Measurements from ENCODE around the gene HSD17B10. TPM values are rescaled to one million over a fixed set of nuclear protein-coding genes. Genes with fewer than 3 reads are reported as not detected.

The HSD17B10 gene
- total and polyA plus RNA-seq, 2 of the 13 experiments (the other 11 are each of a cell fraction or from before 2014, with no cell fraction given): 68.7 to 84.7 TPM

DNA sequence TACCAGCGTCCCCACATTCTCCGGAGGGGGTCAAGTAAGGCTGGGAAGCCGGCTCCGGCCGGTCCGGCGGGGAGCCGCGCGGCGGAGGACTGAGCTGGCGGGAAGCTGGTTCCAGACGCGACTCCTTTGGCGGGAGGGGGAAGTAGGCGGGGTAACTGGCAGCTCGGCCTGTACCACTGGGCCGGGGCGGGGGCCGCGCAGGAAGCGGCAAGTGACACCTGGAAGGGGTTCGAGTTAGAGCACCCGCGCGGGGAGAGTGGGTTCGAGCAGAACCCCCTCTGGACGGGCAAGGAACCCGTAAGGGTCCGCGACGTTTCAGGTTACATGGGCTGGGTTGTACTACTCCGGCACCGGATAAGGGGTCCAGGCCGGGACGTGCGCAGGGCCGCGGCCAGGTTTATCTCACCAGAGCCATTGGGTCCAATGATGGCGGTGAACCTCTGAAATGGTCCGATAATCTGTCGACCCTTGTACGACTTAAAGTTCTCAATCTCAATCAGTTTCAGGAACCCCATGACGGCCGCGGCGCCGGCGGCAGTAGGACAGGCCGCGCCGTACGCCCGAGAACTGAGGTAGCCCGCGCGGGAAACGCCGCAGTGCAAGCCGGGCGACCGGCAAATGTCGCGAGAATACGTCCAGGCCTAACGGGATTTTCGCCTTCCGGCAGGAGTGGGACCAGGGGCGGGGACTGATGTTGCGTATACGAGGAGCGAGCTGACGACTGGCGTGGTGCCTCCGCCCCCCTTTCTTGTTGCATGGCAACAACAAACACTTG, 11.9 kb downstream of the HSD17B10 start, which contains the start of gene SMC1A (continued):
- TF ChIP-seq, protein P1, sequence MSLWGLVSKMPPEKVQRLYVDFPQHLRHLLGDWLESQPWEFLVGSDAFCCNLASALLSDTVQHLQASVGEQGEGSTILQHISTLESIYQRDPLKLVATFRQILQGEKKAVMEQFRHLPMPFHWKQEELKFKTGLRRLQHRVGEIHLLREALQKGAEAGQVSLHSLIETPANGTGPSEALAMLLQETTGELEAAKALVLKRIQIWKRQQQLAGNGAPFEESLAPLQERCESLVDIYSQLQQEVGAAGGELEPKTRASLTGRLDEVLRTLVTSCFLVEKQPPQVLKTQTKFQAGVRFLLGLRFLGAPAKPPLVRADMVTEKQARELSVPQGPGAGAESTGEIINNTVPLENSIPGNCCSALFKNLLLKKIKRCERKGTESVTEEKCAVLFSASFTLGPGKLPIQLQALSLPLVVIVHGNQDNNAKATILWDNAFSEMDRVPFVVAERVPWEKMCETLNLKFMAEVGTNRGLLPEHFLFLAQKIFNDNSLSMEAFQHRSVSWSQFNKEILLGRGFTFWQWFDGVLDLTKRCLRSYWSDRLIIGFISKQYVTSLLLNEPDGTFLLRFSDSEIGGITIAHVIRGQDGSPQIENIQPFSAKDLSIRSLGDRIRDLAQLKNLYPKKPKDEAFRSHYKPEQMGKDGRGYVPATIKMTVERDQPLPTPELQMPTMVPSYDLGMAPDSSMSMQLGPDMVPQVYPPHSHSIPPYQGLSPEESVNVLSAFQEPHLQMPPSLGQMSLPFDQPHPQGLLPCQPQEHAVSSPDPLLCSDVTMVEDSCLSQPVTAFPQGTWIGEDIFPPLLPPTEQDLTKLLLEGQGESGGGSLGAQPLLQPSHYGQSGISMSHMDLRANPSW (CRISPR knock-in tag; IDR thresholded peaks at IDR 0.05; ENCODE audit: borderline replicate concordance): no peak
- TF ChIP-seq CENPT (CRISPR knock-in tag; IDR thresholded peaks at IDR 0.05; ENCODE audit: low read depth) (no peak), ZNF567 (CRISPR knock-in tag; IDR thresholded peaks at IDR 0.05; ENCODE audit: borderline replicate concordance) (no peak), TP53 (CRISPR knock-in tag; conservative IDR thresholded peaks at IDR 0.05) (no peak)

DNA sequence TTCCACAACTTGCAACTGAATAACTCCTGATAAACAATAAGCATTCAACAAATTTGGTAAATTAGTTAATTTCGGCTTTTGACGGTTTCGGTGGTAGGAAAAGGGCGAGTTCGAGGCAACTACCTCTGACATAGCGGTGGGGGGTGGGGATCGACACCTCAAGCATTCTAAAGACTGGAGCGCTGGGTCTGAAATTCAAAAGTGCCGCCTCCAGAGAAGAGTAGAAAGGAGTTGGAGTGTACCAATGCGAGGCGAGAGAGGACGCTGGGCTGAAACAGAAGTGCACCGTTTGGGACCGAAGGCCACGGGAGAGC, 12.4 kb downstream of the HSD17B10 start:
- peaks cover 12% of the 10 kb centered on the region; the same call in 1 of the 2 replicates for H4K20me1 ChIP-seq (ENCODE audit: insufficient read depth, low read length)
- BruUV-seq (replicated peaks): no TSS peak
- H3K27ac ChIP-seq (ENCODE audit: extremely low read length, insufficient read depth, low read length): peak overlapping the region; percentile 94
- ChIA-PET CTCF (ENCODE audit: low intra/inter-chr PET ratio, low total read pairs) (no interaction called here), POLR2A (interaction anchor here (1.7 kb wide), 2 partner anchors 20 to 196 kb away, joined by 4 to 5 read pairs; no protein-coding TSS in a partner anchor)
- no peak overlapping the region for H2AFZ ChIP-seq (ENCODE audit: low read length)
- H3K9ac ChIP-seq (ENCODE audit: insufficient read depth, low read depth, low read length): peak overlapping the region; percentile 89
- intact Hi-C loops (cut with micrococcal nuclease; ENCODE audit: unreplicated experiment) (loop anchor here (5.0 kb wide), 1 partner anchor 194 kb away; the partner anchor contains the start of gene KDM5C), in situ Hi-C loops (cut with HindIII; ENCODE audit: extremely low pct_ligation_motif_present, low pct_unique_long_range_greater_than_20kb) (no loop called here)
- peak overlapping the region; percentile 73 to 80 (median 80) for H3K4me3 ChIP-seq (replicated peaks in 1 of 3; ENCODE audit: insufficient read depth in 1 of 3, low read depth in 2 of 3, low read length in 3 of 3)
- under 1% methylated on average over 14 of the region's 15 CpGs for WGBS (ENCODE audit: low lambda C conversion rate)
- H3K36me3 ChIP-seq (replicated peaks in 1 of 2; ENCODE audit: control insufficient read depth in 1 of 2, insufficient read depth in 2 of 2, low read length in 2 of 2): 0 out of 5 replicates have a peak, but pooled peaks cover 0 to 3% of the 10 kb centered on the region in 2 experiments
- H3K79me2 ChIP-seq (ENCODE audit: insufficient read depth, low read length): peaks cover 35% of the 10 kb centered on the region
- FAIRE-seq (no peak), DNase-seq (ENCODE audit: low spot score) (peak; percentile 19), ATAC-seq (peak; percentile 49; the same call in 1 of the 3 replicates)
- H3K9me3 ChIP-seq (ENCODE audit: low read length): no peaks in the 10 kb centered on the region
- H3K27me3 ChIP-seq (ENCODE audit: control insufficient read depth in 1 of 2, insufficient read depth in 2 of 2, low read length in 2 of 2): no peaks in the 10 kb centered on the region
- H3K4me1 ChIP-seq (ENCODE audit: insufficient read depth, low read length): peaks cover 16% of the 10 kb centered on the region
- TF ChIP-seq SIN3B (IDR thresholded peaks at IDR 0.05; ENCODE audit: low read length): peak; percentile 82
- TF ChIP-seq HDAC1 (CRISPR knock-in tag; IDR thresholded peaks at IDR 0.05): no peak; the same call in 1 of the 2 replicates
- TF ChIP-seq ZNF878 (CRISPR knock-in tag; IDR thresholded peaks at IDR 0.05): 0 out of 2 replicates have a peak, but pooled peaks have one; percentile 42
- TF ChIP-seq TAF15 (IDR thresholded peaks at IDR 0.05; ENCODE audit: low read depth, low read length, poor library complexity, severe bottlenecking): no peak
- no peak for TF ChIP-seq CHD4 (IDR thresholded peaks at IDR 0.05; ENCODE audit: borderline replicate concordance, low read length)
- no peak for TF ChIP-seq ZBTB1 (CRISPR knock-in tag; IDR thresholded peaks at IDR 0.05; ENCODE audit: borderline replicate concordance)
- TF ChIP-seq ZNF317 (CRISPR knock-in tag; IDR thresholded peaks at IDR 0.05): no peak
- TF ChIP-seq, protein P2, sequence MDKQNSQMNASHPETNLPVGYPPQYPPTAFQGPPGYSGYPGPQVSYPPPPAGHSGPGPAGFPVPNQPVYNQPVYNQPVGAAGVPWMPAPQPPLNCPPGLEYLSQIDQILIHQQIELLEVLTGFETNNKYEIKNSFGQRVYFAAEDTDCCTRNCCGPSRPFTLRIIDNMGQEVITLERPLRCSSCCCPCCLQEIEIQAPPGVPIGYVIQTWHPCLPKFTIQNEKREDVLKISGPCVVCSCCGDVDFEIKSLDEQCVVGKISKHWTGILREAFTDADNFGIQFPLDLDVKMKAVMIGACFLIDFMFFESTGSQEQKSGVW (CRISPR knock-in tag; IDR thresholded peaks at IDR 0.05; ENCODE audit: borderline replicate concordance): no peak
- TF ChIP-seq SAP130 (CRISPR knock-in tag; IDR thresholded peaks at IDR 0.05; ENCODE audit: low read depth): peak; percentile 38; the same call in 1 of the 2 replicates
- TF ChIP-seq MTF1 (CRISPR knock-in tag; IDR thresholded peaks at IDR 0.05): no peak
- TF ChIP-seq ZBTB21 (CRISPR knock-in tag; IDR thresholded peaks at IDR 0.05): no peak
- TF ChIP-seq KDM5A (IDR thresholded peaks at IDR 0.05; ENCODE audit: borderline replicate concordance, low read length): peak; percentile 65; the same call in 1 of the 2 replicates
- TF ChIP-seq ARNT2 (CRISPR knock-in tag; IDR thresholded peaks at IDR 0.05; ENCODE audit: low read depth): no peak
- TF ChIP-seq, protein P3, sequence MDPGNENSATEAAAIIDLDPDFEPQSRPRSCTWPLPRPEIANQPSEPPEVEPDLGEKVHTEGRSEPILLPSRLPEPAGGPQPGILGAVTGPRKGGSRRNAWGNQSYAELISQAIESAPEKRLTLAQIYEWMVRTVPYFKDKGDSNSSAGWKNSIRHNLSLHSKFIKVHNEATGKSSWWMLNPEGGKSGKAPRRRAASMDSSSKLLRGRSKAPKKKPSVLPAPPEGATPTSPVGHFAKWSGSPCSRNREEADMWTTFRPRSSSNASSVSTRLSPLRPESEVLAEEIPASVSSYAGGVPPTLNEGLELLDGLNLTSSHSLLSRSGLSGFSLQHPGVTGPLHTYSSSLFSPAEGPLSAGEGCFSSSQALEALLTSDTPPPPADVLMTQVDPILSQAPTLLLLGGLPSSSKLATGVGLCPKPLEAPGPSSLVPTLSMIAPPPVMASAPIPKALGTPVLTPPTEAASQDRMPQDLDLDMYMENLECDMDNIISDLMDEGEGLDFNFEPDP (CRISPR knock-in tag; conservative IDR thresholded peaks at IDR 0.05): no peak
- peak overlapping the region; percentile 86 for H3K4me2 ChIP-seq (ENCODE audit: low read depth, low read length)

Data from HepG2 (cell line).